AG20443 (cell line): ENCODE results near the gene OR6C76.

Experiments used
- DNase-seq: peaks from one replicate; pipeline ENCODE4 v3.0.0; 2012; ENCODE audit warnings: low spot score, mixed read lengths

The OR6C76 gene

GRCh38 chr12:55469291-55469690 is 43.2 kb downstream of the OR6C76 start:
- no peak for DNase-seq

GRCh38 chr12:55470088-55470829 is 44.2 kb downstream of the OR6C76 start, which contains the start of gene OR6C70:
Gene OR6C70, minus strand, starts transcription at chr12:55470138. Its CDS starts 0 bp downstream, at chr12:55470138.
- no peak for DNase-seq

GRCh38 chr12:55472264-55472663 is 46.2 kb downstream of the OR6C76 start:
- DNase-seq = no peak
